Peyer's patch (tissue), 4 donors: ENCODE results near the gene FRMD1. TPM values are rescaled to one million over a fixed set of nuclear protein-coding genes. Genes with fewer than 3 reads are reported as not detected.
A peak's percentile ranks its signal among the peaks of the same experiment; 100 is the strongest.

ENCODE experiments used
- DNase-seq, 3 donors: peaks; one replicate each; pipeline ENCODE4 v3.0.0-alpha.2; 2017 to 2019
- H3K27ac ChIP-seq, 4 donors: fragments of 200-600 bp; sonication (generic); one replicate each; pipeline ENCODE4 v1.5.1; 2016 to 2019
- H3K27me3 ChIP-seq, 2 donors: fragments of 200-600 bp; sonication (generic); one replicate each; pipeline ENCODE4 v1.5.1; 2019
- H3K36me3 ChIP-seq, 3 donors: fragments of 200-600 bp; sonication (generic); one replicate each; pipeline ENCODE4 v1.5.1; 2016 to 2019
- H3K4me1 ChIP-seq, 4 donors: fragments of 200-600 bp; sonication (generic); one replicate each; pipeline ENCODE4 v1.5.1; 2016 to 2019
- H3K4me3 ChIP-seq, 4 donors: fragments of 200-600 bp; sonication (generic); 1 replicate in 3 of 4; 2 replicates in 1 of 4; pipeline ENCODE4 v1.5.1; 2016 to 2019; ENCODE audit warnings: mild to moderate bottlenecking in 1 of 4
- H3K9me3 ChIP-seq, 4 donors: fragments of 200-600 bp; sonication (generic); one replicate each; pipeline ENCODE4 v1.5.1; 2016 to 2019; ENCODE audit warnings: mild to moderate bottlenecking in 1 of 4
- POLR2A ChIP-seq, 2 donors: fragments of 450-650 bp; IDR thresholded peaks; one replicate each; pipeline ENCODE4 v1.5.1; 2017; ENCODE audit warnings: antibody characterized with exemption in 2 of 2, mild to moderate bottlenecking in 2 of 2, moderate library complexity in 2 of 2
- total RNA-seq, 4 donors: library from RNA; depleted of rRNA; stranded (reverse); fragments of >200 nt; gene quantifications; one replicate each; pipeline ENCODE4 v1.1.0, GENCODE V29; 2016
- TF ChIP-seq, protein P1 (sequence below), 6 experiments: fragments of 450-650 bp in 4 of 6; fragments of 200-600 bp in 2 of 6; sonication (generic) in 1 of 6; IDR thresholded peaks; one replicate each; pipeline ENCODE4 v1.5.1; 2017 to 2019; ENCODE audit warnings: antibody characterized with exemption in 6 of 6, mild to moderate bottlenecking in 3 of 6, moderate library complexity in 1 of 6

FRMD1 gene
- total RNA-seq, 4 donors from 2014 or later = 1.7 to 28.7 (median 15.7) TPM

- no peaks in the 10 kb centered on the region for H3K27me3 ChIP-seq
- TF ChIP-seq, protein P1, sequence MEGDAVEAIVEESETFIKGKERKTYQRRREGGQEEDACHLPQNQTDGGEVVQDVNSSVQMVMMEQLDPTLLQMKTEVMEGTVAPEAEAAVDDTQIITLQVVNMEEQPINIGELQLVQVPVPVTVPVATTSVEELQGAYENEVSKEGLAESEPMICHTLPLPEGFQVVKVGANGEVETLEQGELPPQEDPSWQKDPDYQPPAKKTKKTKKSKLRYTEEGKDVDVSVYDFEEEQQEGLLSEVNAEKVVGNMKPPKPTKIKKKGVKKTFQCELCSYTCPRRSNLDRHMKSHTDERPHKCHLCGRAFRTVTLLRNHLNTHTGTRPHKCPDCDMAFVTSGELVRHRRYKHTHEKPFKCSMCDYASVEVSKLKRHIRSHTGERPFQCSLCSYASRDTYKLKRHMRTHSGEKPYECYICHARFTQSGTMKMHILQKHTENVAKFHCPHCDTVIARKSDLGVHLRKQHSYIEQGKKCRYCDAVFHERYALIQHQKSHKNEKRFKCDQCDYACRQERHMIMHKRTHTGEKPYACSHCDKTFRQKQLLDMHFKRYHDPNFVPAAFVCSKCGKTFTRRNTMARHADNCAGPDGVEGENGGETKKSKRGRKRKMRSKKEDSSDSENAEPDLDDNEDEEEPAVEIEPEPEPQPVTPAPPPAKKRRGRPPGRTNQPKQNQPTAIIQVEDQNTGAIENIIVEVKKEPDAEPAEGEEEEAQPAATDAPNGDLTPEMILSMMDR (IDR thresholded peaks at IDR 0.05) = no peak
- TF ChIP-seq POLR2A (IDR thresholded peaks at IDR 0.05) = no peak
- no peaks in the 10 kb centered on the region for H3K9me3 ChIP-seq
- peak overlapping the region in 3 of 4 donors; percentile 12 to 54 (median 52) for H3K27ac ChIP-seq
- H3K36me3 ChIP-seq = no peaks in the 10 kb centered on the region
- H3K4me1 ChIP-seq = no peaks in the 10 kb centered on the region
- H3K4me3 ChIP-seq = no peak overlapping the region
- peak in 1 of 3 donors; percentile 44 for DNase-seq
Observed at GRCh38 chr6:168032005-168032760, 46.8 kb downstream of the FRMD1 start.

DNA sequence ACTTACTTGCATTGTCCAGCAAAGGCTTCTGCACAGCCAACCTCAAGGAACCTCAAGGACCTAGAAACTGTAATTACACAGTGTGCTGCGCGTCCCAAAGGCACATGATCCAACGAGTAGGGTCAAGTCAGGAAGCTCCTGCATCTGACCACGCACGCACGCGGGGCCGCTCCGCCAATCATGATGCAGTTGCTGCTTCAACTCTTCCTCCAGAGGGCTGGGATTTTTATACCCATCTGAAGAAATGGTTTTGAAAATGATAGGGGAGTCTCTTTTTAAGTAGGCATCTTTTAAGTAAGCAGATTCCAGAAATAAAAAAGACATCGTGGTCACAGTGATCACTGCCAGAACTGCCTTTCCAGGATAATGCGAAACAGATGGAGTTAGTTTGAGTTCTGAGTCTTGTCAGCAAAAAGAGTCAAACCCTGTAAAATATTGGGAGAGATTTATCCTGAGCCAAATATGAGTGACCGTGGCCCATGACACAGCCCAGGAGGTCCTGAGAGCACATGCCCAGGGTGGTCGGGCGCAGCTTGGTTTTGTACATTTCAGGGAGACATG lies 47.5 kb downstream of the FRMD1 start:
- DNase-seq = no peak
- peak overlapping the region in 3 of 4 donors; percentile 12 to 54 (median 52) for H3K27ac ChIP-seq

GRCh38 chr6:168030908-168031307 lies 48.1 kb downstream of the FRMD1 start:
- Histone ChIP-seq H3K4me1 (no peaks in the 10 kb centered on the region), H3K4me3 (no peak overlapping the region), H3K36me3 (no peaks in the 10 kb centered on the region), H3K27ac (no peak overlapping the region), H3K9me3 (no peaks in the 10 kb centered on the region), H3K27me3 (no peaks in the 10 kb centered on the region)
- no peak for DNase-seq
- TF ChIP-seq, protein P1 (IDR thresholded peaks at IDR 0.05) = no peak
- no peak for TF ChIP-seq POLR2A (IDR thresholded peaks at IDR 0.05)

More for the DNA sequence above, 47.5 kb downstream of the FRMD1 start:
- TF ChIP-seq, protein P1 (IDR thresholded peaks at IDR 0.05) = no peak
- no peak for TF ChIP-seq POLR2A (IDR thresholded peaks at IDR 0.05)
- no peak overlapping the region for H3K4me3 ChIP-seq
- no peaks in the 10 kb centered on the region for H3K36me3 ChIP-seq
- no peaks in the 10 kb centered on the region for H3K27me3 ChIP-seq
- no peaks in the 10 kb centered on the region for H3K9me3 ChIP-seq
- no peaks in the 10 kb centered on the region for H3K4me1 ChIP-seq

DNA sequence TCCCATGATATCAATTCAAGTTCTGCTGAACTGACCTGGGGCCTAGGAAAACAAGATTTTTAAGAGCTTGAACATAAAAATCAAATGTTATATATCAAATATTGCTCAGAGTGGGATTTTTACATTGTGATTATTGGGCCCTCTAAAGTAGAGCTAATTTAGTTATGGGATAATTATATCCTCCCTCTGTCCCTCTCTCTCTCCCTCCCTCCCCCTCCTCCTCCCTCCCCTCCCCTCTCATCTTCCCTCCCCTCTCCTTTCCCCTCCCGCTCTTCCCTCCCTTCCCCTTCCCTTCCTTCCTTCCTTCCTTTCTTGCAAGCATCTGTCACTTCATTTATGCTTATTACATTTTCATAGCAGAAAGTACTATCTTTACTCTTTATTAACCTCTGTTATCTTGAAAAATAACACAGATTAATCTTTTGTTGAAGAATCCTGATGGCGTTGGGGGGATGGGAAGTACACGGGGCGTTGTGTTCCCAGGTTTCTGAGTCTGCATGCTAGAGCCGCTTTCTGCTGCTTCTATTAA lies 48.7 kb downstream of the FRMD1 start:
- Histone ChIP-seq H3K27ac (no peak overlapping the region), H3K27me3 (no peaks in the 10 kb centered on the region), H3K9me3 (no peaks in the 10 kb centered on the region), H3K4me3 (no peak overlapping the region), H3K36me3 (no peaks in the 10 kb centered on the region), H3K4me1 (no peaks in the 10 kb centered on the region)
- no peak for DNase-seq
- no peak for TF ChIP-seq POLR2A (IDR thresholded peaks at IDR 0.05)
- TF ChIP-seq, protein P1 (IDR thresholded peaks at IDR 0.05) = no peak

DNA sequence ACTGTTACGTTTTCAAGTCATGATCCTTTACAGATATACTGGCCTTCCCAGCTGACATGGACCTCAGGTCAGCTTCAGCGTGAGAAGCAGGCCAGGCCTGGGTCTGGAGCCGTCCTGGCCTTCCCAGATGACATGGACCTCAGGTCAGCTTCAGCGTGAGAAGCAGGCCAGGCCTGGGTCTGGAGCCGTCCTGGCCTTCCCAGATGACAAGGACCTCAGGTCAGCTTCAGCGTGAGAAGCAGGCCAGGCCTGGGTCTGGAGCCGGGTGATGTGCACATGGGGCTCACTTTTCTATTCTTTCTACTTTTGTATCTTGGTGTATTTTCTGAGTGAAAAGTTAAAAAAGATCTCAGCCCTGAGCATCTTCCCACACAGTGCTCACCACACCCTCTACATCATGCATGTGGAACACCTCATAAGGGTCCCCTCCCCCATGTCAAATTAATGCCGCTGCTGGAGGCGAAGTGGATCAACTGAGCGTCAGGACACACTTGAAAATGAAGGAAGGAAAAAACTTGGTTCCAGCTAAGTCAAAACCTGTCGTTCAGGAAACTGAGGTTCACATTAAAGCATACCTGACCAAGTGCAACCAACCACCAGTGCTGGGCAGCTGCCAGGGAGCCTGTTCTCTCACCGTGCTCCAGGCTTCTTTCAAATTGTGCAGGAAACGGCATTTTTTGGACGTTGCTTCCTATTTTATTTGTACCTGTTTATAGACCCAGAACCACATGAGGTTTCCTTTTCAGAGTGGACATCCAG lies 49.4 kb downstream of the FRMD1 start:
- Histone ChIP-seq H3K4me1 (no peaks in the 10 kb centered on the region), H3K36me3 (no peaks in the 10 kb centered on the region), H3K9me3 (no peaks in the 10 kb centered on the region), H3K27me3 (no peaks in the 10 kb centered on the region), H3K27ac (no peak overlapping the region), H3K4me3 (no peak overlapping the region)
- DNase-seq = no peak
- TF ChIP-seq POLR2A (IDR thresholded peaks at IDR 0.05) = no peak
- TF ChIP-seq, protein P1 (IDR thresholded peaks at IDR 0.05) = no peak
